Spinal cord (tissue), 10 donors: ENCODE results near the gene CRTC1. TPM values are rescaled to one million over a fixed set of nuclear protein-coding genes. Genes with fewer than 3 reads are reported as not detected.

Source experiments
- DNase-seq, 6 donors: peaks; one replicate each; pipeline versions ENCODE4 v3.0.0 to v3.0.0-alpha.2; 2013 to 2015; ENCODE audit warnings: low spot score in 6 of 6, low read depth in 4 of 6
- H3K27ac ChIP-seq: one replicate; pipeline ENCODE4 v1.5.1; 2013; ENCODE audit warnings: low read depth, low read length, control low read depth
- H3K27me3 ChIP-seq: one replicate; pipeline ENCODE4 v1.6.1; 2013; ENCODE audit warnings: low read length; ENCODE audit not compliant: control insufficient read depth, insufficient read depth
- H3K36me3 ChIP-seq: one replicate; pipeline ENCODE4 v1.6.1; 2013; ENCODE audit warnings: low read length; ENCODE audit not compliant: control insufficient read depth, insufficient read depth
- H3K4me1 ChIP-seq: one replicate; pipeline ENCODE4 v1.6.1; 2013; ENCODE audit warnings: low read length; ENCODE audit not compliant: control insufficient read depth, insufficient read depth
- H3K4me3 ChIP-seq: one replicate; pipeline ENCODE4 v1.5.1; 2013; ENCODE audit warnings: low read depth, low read length, control low read depth
- H3K9me3 ChIP-seq: one replicate; pipeline ENCODE4 v1.6.1; 2013; ENCODE audit warnings: low read length; ENCODE audit not compliant: control insufficient read depth, insufficient read depth
- WGBS: methylation state at CpG from one replicate; pipeline ENCODE4 v1.1.5; 2013; ENCODE audit warnings: missing lambda C conversion rate; ENCODE audit not compliant: insufficient coverage; 5-methylcytosine and 5-hydroxymethylcytosine counted together
- polyA plus RNA-seq, 2 donors: library from polyadenylated mRNA; unstranded; fragments of 120-200 nt; gene quantifications; one replicate each; pipeline ENCODE4 v1.2.1, GENCODE V29; 2013; ENCODE audit not compliant: insufficient read length in 2 of 2
- total RNA-seq, 2 donors: library from RNA; depleted of rRNA in 1 of 2; stranded (reverse); fragments of 120-200 nt in 1 of 2; fragments of >200 nt in 1 of 2; gene quantifications; one replicate each; pipeline versions ENCODE4 v1.2.3 to v1.2.4, GENCODE V29; 2013 to 2014
- donor health status: healthy.

Gene CRTC1
- total and polyA plus RNA-seq, 4 donors: 5.6 to 45.3 (median 26.3) TPM

DNA sequence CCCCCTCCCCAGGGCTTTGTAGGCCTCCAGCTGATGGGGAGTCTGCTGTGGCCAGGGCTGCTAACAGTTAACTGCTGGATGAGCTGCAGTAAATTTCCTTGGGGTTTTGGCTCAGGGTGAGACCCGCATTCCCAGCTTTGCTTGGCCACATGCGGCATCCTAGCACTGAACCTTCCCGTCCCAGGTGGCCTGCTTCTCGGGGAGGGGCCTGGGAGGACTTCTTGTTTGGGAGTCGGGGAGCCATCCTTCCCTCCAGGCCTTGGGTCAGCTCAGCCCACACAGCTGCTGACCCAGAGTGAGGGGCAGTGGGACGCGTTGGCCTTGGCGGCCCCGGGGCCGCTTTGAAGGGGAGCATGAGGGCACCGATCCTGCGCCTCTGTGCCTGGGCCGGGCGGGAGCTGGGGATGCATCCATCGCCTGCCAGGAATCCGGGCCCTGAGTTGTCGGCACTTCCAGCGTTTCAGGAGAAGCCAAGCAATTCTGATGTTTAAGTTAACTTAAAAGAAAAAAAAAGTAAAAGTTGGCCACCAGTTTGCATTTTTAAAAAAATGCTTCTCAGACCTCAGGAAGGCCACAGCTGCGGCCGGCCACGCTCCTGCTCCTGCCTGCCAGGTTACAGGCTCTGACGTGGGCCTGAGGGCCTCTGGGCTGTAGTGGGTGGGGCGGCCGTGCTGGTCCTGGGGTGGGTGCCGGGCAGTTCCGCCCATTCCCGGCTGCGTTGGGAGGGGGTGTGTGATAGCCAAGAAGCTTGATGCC, 27.7 kb downstream of the CRTC1 start:
- DNase-seq: peak in 1 of 6 donors; percentile 40
- peaks cover 24% of the 10 kb centered on the region for H3K4me1 ChIP-seq
- H3K9me3 ChIP-seq: no peaks in the 10 kb centered on the region
- peak overlapping the region; percentile 61 for H3K27ac ChIP-seq
- H3K4me3 ChIP-seq: no peak overlapping the region
- WGBS: 66% methylated on average over 24 of the region's 28 CpGs
- no peaks in the 10 kb centered on the region for H3K27me3 ChIP-seq
- peaks cover 55% of the 10 kb centered on the region for H3K36me3 ChIP-seq

DNA sequence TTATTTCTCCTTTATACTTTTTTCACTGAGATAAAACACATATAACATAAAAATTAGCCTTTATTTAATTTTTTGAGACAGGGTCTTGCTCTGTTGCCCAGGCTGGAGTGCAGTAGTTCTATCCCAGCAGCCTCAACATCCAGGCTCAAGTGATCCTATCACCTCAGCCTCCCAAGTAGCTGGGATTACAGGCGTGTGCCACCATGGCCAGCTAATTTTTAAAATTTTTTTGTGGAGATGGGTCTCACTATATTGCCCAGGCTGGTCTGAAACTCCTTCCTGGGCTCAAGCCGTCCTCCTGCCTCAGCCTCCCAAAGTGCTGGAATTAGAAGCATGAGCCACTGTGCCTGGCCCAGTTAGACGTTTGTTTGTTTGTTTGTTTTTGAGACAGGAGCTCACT, 28.4 kb downstream of the CRTC1 start:
- H3K27ac ChIP-seq: peak overlapping the region; percentile 61
- peaks cover 29% of the 10 kb centered on the region for H3K4me1 ChIP-seq
- H3K9me3 ChIP-seq: no peaks in the 10 kb centered on the region
- H3K36me3 ChIP-seq: peaks cover 55% of the 10 kb centered on the region
- no peak for DNase-seq
- H3K4me3 ChIP-seq: no peak overlapping the region
- 100% methylated on average over 1 of the region's 3 CpGs for WGBS
- no peaks in the 10 kb centered on the region for H3K27me3 ChIP-seq

DNA sequence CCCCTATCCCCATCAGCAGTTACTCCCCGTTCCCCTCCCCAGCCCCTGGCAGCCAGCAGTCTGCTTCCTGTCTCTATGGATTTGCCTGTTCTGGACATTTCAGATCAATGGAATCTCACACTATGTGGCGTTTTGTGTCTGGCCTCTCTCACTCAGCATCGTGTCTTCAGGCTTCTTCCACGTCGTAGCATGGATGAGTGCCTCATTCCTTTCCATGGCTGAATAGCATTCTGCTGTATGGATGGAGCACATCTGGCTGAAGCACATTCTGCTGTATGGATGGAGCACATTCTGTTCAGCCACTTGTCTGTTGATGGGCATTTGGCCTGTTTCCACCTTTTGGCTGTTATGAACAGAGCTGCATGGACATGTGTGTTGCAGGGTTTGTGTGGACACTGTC, 29.5 kb downstream of the CRTC1 start:
- Histone ChIP-seq H3K4me3 (no peak overlapping the region), H3K36me3 (peaks cover 54% of the 10 kb centered on the region), H3K27ac (no peak overlapping the region), H3K4me1 (peaks cover 30% of the 10 kb centered on the region), H3K9me3 (no peaks in the 10 kb centered on the region), H3K27me3 (no peaks in the 10 kb centered on the region)
- WGBS: 32% methylated on average over 5 of the region's 5 CpGs
- peak in 2 of 6 donors; percentile 61 to 67 for DNase-seq

DNA sequence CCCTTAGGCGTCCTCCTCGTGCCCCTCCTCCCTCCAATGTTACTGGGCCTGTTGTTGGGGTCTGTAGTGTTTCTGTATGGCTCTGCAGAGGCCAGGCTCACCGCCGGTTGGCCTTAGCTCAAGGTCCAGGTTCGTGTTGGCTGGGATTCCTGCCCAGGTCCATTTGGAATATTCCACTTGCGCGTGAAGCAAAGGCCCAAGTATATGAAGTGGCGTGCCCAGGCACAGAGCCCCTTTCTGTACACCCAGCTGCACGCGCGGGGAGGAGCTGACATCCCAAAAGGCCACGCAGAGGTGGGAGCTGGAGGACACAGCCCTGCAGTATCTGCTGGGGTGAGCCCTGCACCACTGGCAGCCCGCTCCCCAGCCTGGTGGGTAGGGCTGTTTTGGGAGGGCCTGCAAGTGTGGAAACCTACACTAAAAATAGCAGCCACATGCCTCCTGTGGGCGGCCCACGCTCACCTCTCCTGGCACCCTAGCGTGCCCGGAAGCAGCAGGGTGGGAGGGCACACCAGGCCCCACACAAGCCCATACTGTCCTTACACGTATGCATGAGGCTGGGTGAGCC, 30.2 kb downstream of the CRTC1 start:
- peaks cover 24% of the 10 kb centered on the region for H3K4me1 ChIP-seq
- H3K36me3 ChIP-seq: peaks cover 52% of the 10 kb centered on the region
- no peaks in the 10 kb centered on the region for H3K27me3 ChIP-seq
- H3K27ac ChIP-seq: no peak overlapping the region
- H3K4me3 ChIP-seq: no peak overlapping the region
- H3K9me3 ChIP-seq: no peaks in the 10 kb centered on the region
- DNase-seq: no peak
- WGBS: 92% methylated on average over 17 of the region's 18 CpGs

DNA sequence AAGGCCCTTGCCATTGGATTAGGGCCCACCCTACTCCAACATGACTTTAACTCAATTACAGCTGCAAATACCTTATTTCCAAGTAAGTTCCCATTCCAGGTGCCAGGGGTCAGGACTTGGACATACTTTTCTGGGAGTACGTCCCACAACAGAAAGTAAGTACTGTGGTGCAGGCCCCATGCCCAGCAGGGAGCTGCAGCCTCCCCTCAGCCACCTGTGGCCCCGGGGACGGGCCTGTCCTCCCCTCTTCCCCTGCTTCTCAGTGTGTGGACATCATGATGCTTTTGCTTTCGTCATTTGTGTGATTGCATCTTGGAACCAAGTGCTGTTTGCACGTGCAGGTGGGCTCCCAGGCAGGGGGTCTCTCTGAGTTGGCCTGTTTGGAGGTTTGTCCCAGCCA, 31.9 kb downstream of the CRTC1 start:
- H3K36me3 ChIP-seq: peaks cover 43% of the 10 kb centered on the region
- WGBS: 92% methylated on average over 5 of the region's 5 CpGs
- no peaks in the 10 kb centered on the region for H3K27me3 ChIP-seq
- peaks cover 32% of the 10 kb centered on the region for H3K4me1 ChIP-seq
- H3K9me3 ChIP-seq: no peaks in the 10 kb centered on the region
- no peak overlapping the region for H3K4me3 ChIP-seq
- H3K27ac ChIP-seq: no peak overlapping the region
- no peak for DNase-seq

DNA sequence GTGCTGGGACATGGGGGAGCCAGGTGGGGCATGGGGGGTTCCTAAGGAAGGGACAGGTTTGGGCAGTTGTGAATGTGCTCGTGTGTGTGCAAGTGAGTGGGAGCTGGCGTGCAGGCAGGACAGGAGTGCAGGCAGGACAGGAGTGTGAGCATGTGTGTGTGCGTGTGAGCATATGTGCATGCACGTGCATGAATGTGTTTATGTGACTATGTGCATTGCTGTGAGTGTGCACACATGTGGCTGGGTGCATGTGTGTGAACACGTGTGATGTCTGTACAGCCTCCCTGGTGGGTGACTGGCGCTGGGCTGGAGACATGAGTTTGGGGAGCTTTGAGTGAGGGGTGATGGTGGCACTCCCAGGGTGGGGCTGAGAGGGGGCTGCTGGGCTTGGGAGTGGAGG, 33.4 kb downstream of the CRTC1 start:
- no peak for DNase-seq
- no peaks in the 10 kb centered on the region for H3K9me3 ChIP-seq
- peaks cover 23% of the 10 kb centered on the region for H3K4me1 ChIP-seq
- H3K27me3 ChIP-seq: no peaks in the 10 kb centered on the region
- H3K4me3 ChIP-seq: no peak overlapping the region
- peaks cover 44% of the 10 kb centered on the region for H3K36me3 ChIP-seq
- 92% methylated on average over 6 of the region's 6 CpGs for WGBS
- H3K27ac ChIP-seq: no peak overlapping the region

DNA sequence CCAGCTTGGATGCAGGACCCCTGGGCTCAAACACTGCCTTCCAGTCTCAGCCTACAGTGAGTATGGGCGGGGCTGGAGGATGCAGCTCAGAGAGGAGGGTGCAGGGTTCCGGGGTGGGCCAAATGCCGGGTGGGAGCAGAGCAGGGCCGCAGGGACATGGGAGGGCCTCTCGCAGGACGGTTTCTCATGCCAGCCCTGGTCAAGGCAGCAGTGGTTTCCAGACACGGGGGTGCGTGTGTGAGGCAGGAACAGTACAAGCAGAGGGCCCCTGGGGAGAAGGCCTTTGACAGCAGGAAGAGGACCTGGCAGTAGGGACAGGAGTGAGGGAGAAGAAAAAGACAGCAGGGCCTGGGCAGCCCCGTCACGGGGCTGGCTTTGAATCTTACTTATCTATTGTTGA, 34.1 kb downstream of the CRTC1 start:
- no peaks in the 10 kb centered on the region for H3K9me3 ChIP-seq
- no peak for DNase-seq
- peaks cover 23% of the 10 kb centered on the region for H3K4me1 ChIP-seq
- no peak overlapping the region for H3K4me3 ChIP-seq
- no peak overlapping the region for H3K27ac ChIP-seq
- no peaks in the 10 kb centered on the region for H3K27me3 ChIP-seq
- H3K36me3 ChIP-seq: peaks cover 50% of the 10 kb centered on the region
- WGBS: 72% methylated on average over 10 of the region's 10 CpGs

DNA sequence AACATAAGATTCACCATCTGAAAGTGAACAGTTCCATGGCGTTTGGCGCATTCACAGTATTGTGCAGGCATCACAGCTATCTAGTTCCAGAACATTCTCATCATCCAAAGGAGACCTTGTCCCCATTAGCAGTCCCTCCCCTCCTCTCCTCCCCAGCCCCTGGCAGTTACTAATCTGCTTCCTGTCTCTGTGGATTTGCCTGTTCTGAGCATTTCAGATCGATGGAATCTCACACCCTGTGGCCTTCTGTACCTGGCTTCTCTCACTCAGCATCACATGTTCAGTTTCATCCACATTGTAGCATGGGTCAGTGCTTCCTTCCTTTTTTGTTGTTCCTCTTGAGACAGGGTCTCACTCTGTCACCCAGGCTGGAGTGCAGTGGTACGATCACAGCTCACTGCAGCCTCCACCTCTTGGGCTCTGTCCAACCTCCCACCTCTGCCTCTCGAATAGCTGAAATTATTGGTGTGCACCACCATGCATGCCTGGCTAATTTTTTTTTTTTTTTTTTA, 34.6 kb downstream of the CRTC1 start:
- peaks cover 23% of the 10 kb centered on the region for H3K4me1 ChIP-seq
- WGBS: 89% methylated on average over 5 of the region's 5 CpGs
- H3K4me3 ChIP-seq: no peak overlapping the region
- H3K27ac ChIP-seq: no peak overlapping the region
- peaks cover 51% of the 10 kb centered on the region for H3K36me3 ChIP-seq
- no peaks in the 10 kb centered on the region for H3K27me3 ChIP-seq
- no peak for DNase-seq
- H3K9me3 ChIP-seq: no peaks in the 10 kb centered on the region

DNA sequence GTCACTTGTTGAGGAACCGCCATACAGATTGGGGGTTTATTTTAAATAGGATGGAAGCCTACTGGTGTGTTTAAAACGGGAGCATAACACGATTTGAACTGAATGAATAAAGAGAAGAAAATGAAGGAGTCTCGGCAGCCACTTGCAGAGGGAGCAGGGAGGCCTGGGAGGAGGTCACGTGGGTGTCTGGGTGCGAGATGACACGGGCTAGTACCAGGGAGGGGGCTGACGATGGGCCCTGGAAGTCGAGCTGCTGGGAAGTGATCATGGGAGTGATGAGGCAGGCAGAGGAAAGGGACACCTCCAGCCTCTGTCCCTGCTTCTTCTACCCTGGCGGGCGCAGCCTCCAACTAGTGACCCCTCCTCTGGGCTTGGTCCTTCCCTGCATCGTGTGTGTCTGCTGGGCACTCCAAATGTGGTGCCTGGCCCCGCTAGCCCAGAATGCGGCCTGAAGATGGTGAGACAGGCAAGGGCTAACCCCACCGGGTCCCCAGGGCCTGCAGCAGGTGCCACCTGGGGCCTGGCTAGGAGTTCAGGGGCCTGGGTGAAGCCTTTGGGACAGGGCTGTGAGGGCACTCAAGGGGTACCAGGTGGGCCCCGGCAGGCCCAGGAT, 35.5 kb downstream of the CRTC1 start:
- H3K4me3 ChIP-seq: no peak overlapping the region
- WGBS: 81% methylated on average over 14 of the region's 16 CpGs
- no peaks in the 10 kb centered on the region for H3K9me3 ChIP-seq
- DNase-seq: no peak
- peaks cover 30% of the 10 kb centered on the region for H3K4me1 ChIP-seq
- no peaks in the 10 kb centered on the region for H3K27me3 ChIP-seq
- H3K36me3 ChIP-seq: peaks cover 43% of the 10 kb centered on the region
- H3K27ac ChIP-seq: no peak overlapping the region
